HEK293 (cell line): ENCODE results near the gene ORMDL2.

Source experiments
- CTCF ChIA-PET: fragments of 350-600 bp; formaldehyde crosslinking; extraction: SDS; loops from one replicate; lab custom pipeline; 2021; ENCODE audit warnings: antibody characterized with exemption; lab: Yijun Ruan, JAX
- POLR2A ChIA-PET: fragments of 300-600 bp; formaldehyde crosslinking; extraction: SDS; loops from one replicate; lab custom pipeline; 2020; ENCODE audit warnings: antibody characterized with exemption, inconsistent platforms; lab: Yijun Ruan, JAX
- H3K27ac ChIP-seq: fragments of 200-500 bp; sonication (Bioruptor generic); 2 replicates; pipeline ENCODE4 v1.5.1; 2014; ENCODE audit warnings: low read depth, low read length, control low read depth, inconsistent platforms; ENCODE audit errors: extremely low read depth
- H3K36me3 ChIP-seq, 2 experiments: fragments of 200-500 bp in 1 of 2; sonication (Bioruptor generic) in 1 of 2; 1 replicate in 1 of 2; 2 replicates in 1 of 2; pipeline ENCODE4 v1.5.1; 2014 to 2017; ENCODE audit warnings: inconsistent platforms in 2 of 2, low read length in 2 of 2; ENCODE audit not compliant: control insufficient read depth in 2 of 2, insufficient read depth in 1 of 2
- H3K4me1 ChIP-seq: fragments of 200-500 bp; sonication (Bioruptor generic); 2 replicates; pipeline ENCODE4 v1.5.1; 2014; ENCODE audit warnings: mild to moderate bottlenecking, low read length, inconsistent platforms; ENCODE audit not compliant: control insufficient read depth, insufficient read depth
- H3K4me3 ChIP-seq: 2 replicates; pipeline ENCODE4 v1.5.1; 2011; ENCODE audit warnings: low read depth, mild to moderate bottlenecking, control low read depth, low read length, moderate library complexity
- H3K9me3 ChIP-seq: fragments of 200-500 bp; sonication (Bioruptor generic); 2 replicates; pipeline ENCODE4 v1.5.1; 2014; ENCODE audit warnings: low read depth, low read length, inconsistent platforms; ENCODE audit not compliant: control insufficient read depth, insufficient read depth
- AEBP2 ChIP-seq: fragments of 450-650 bp; formaldehyde crosslinking; IDR thresholded peaks from 2 replicates; pipeline ENCODE4 v1.5.1; 2016; ENCODE audit warnings: missing biosample characterization, missing genetic modification characterization, borderline replicate concordance
- CTCF ChIP-seq: fragments of 450-650 bp; formaldehyde crosslinking; IDR thresholded peaks from 2 replicates; pipeline ENCODE4 v1.5.1; 2016; ENCODE audit warnings: missing biosample characterization, missing genetic modification characterization
- GLIS2 ChIP-seq: fragments of 450-650 bp; formaldehyde crosslinking; IDR thresholded peaks from 2 replicates; pipeline ENCODE4 v1.5.1; 2016; ENCODE audit warnings: missing biosample characterization, missing genetic modification characterization
- KLF8 ChIP-seq: fragments of 450-650 bp; formaldehyde crosslinking; IDR thresholded peaks from 2 replicates; pipeline ENCODE4 v1.5.1; 2016; ENCODE audit warnings: missing biosample characterization, missing genetic modification characterization
- KLF9 ChIP-seq: fragments of 450-650 bp; formaldehyde crosslinking; IDR thresholded peaks from 2 replicates; pipeline ENCODE4 v1.5.1; 2016; ENCODE audit warnings: missing biosample characterization, missing genetic modification characterization, low read depth
- SP3 ChIP-seq: fragments of 450-650 bp; formaldehyde crosslinking; IDR thresholded peaks from 2 replicates; pipeline ENCODE4 v1.5.1; 2016; ENCODE audit warnings: missing biosample characterization, missing genetic modification characterization
- WT1 ChIP-seq: fragments of 450-650 bp; formaldehyde crosslinking; IDR thresholded peaks from 2 replicates; pipeline ENCODE4 v1.5.1; 2016; ENCODE audit warnings: missing biosample characterization, missing genetic modification characterization
- ZBTB17 ChIP-seq: fragments of 450-650 bp; formaldehyde crosslinking; IDR thresholded peaks from 2 replicates; pipeline ENCODE4 v1.5.1; 2016; ENCODE audit warnings: missing biosample characterization, missing genetic modification characterization
- ZBTB49 ChIP-seq: fragments of 450-650 bp; formaldehyde crosslinking; IDR thresholded peaks from 2 replicates; pipeline ENCODE4 v1.5.1; 2016; ENCODE audit warnings: missing biosample characterization, missing genetic modification characterization, low read depth
- ZFP3 ChIP-seq: fragments of 450-650 bp; formaldehyde crosslinking; IDR thresholded peaks from 2 replicates; pipeline ENCODE4 v1.5.1; 2016; ENCODE audit warnings: low read depth, missing biosample characterization, missing genetic modification characterization
- ZNF174 ChIP-seq: fragments of 450-650 bp; formaldehyde crosslinking; IDR thresholded peaks from 2 replicates; pipeline ENCODE4 v1.5.0; 2017; ENCODE audit warnings: missing biosample characterization, mild to moderate bottlenecking, missing genetic modification characterization
- ZNF2 ChIP-seq: fragments of 450-650 bp; formaldehyde crosslinking; IDR thresholded peaks from 2 replicates; pipeline ENCODE4 v1.5.1; 2016; ENCODE audit warnings: missing biosample characterization, missing genetic modification characterization
- ZNF211 ChIP-seq: fragments of 450-650 bp; formaldehyde crosslinking; IDR thresholded peaks from 2 replicates; pipeline ENCODE4 v1.5.1; 2016; ENCODE audit warnings: low read depth, missing biosample characterization, missing genetic modification characterization
- ZNF274 ChIP-seq, 2 experiments: fragments of 200-500 bp in 1 of 2; fragments of 450-650 bp in 1 of 2; sonication (Bioruptor generic) in 1 of 2; formaldehyde crosslinking in 1 of 2; IDR thresholded peaks; 2 replicates each; pipeline versions ENCODE4 v1.5.1 to v1.6.1; 2014 to 2016; ENCODE audit warnings: borderline replicate concordance in 1 of 2, inconsistent platforms in 1 of 2, low read length in 1 of 2, missing biosample characterization in 1 of 2, missing genetic modification characterization in 1 of 2
- ZNF350 ChIP-seq: fragments of 450-650 bp; formaldehyde crosslinking; IDR thresholded peaks from 2 replicates; pipeline ENCODE4 v1.5.0; 2017; ENCODE audit warnings: missing biosample characterization, mild to moderate bottlenecking, missing genetic modification characterization
- ZNF426 ChIP-seq: fragments of 450-650 bp; formaldehyde crosslinking; IDR thresholded peaks from 2 replicates; pipeline ENCODE4 v1.5.1; 2017; ENCODE audit warnings: missing biosample characterization, missing genetic modification characterization, mild to moderate bottlenecking, inconsistent platforms, moderate library complexity
- ZNF433 ChIP-seq: fragments of 450-650 bp; formaldehyde crosslinking; IDR thresholded peaks from 2 replicates; pipeline ENCODE4 v1.5.1; 2016; ENCODE audit warnings: missing biosample characterization, missing genetic modification characterization, low read depth
- ZNF513 ChIP-seq: fragments of 450-650 bp; IDR thresholded peaks from 2 replicates; pipeline ENCODE4 v1.5.1; 2018; ENCODE audit warnings: missing biosample characterization, missing genetic modification characterization
- ZNF544 ChIP-seq: fragments of 450-650 bp; formaldehyde crosslinking; IDR thresholded peaks from 2 replicates; pipeline ENCODE4 v1.5.0; 2017; ENCODE audit warnings: missing biosample characterization, missing genetic modification characterization
- ZNF558 ChIP-seq: fragments of 450-650 bp; formaldehyde crosslinking; IDR thresholded peaks from 2 replicates; pipeline ENCODE4 v1.5.1; 2016; ENCODE audit warnings: missing biosample characterization, missing genetic modification characterization
- ZNF596 ChIP-seq: fragments of 450-650 bp; IDR thresholded peaks from 2 replicates; pipeline ENCODE4 v1.5.0; 2018; ENCODE audit warnings: missing biosample characterization, mild to moderate bottlenecking, missing genetic modification characterization, moderate library complexity
- ZNF624 ChIP-seq: fragments of 450-650 bp; formaldehyde crosslinking; IDR thresholded peaks from 2 replicates; pipeline ENCODE4 v1.5.1; 2017; ENCODE audit warnings: missing biosample characterization, missing genetic modification characterization
- ZNF626 ChIP-seq: fragments of 450-650 bp; sonication (Bioruptor Pico); formaldehyde crosslinking; IDR thresholded peaks from 2 replicates; pipeline ENCODE4 v1.5.1; 2018; ENCODE audit warnings: missing biosample characterization, missing genetic modification characterization, inconsistent platforms
- ZNF654 ChIP-seq: fragments of 450-650 bp; formaldehyde crosslinking; IDR thresholded peaks from 2 replicates; pipeline ENCODE4 v1.5.1; 2016; ENCODE audit warnings: low read depth, missing biosample characterization, missing genetic modification characterization
- ZNF677 ChIP-seq: fragments of 450-650 bp; IDR thresholded peaks from 2 replicates; pipeline ENCODE4 v1.5.0; 2018; ENCODE audit warnings: missing biosample characterization, mild to moderate bottlenecking, missing genetic modification characterization, moderate library complexity
- ZNF843 ChIP-seq: fragments of 450-650 bp; formaldehyde crosslinking; IDR thresholded peaks from 2 replicates; pipeline ENCODE4 v1.5.1; 2016; ENCODE audit warnings: missing biosample characterization, missing genetic modification characterization
- ZSCAN23 ChIP-seq: fragments of 450-650 bp; formaldehyde crosslinking; IDR thresholded peaks from 2 replicates; pipeline ENCODE4 v1.5.1; 2016; ENCODE audit warnings: missing biosample characterization, missing genetic modification characterization
- ZSCAN30 ChIP-seq: fragments of 450-650 bp; IDR thresholded peaks from 2 replicates; pipeline ENCODE4 v1.5.1; 2018; ENCODE audit warnings: missing biosample characterization, mild to moderate bottlenecking, missing genetic modification characterization, moderate library complexity

The ORMDL2 gene

GRCh38 chr12:55829967-55830600 lies 12.2 kb downstream of the ORMDL2 start (continued):
- TF ChIP-seq ZNF2 (tag by site-specific recombination) (0 out of 2 replicates have a peak, but pooled peaks have one; percentile 32), ZNF426 (tag by site-specific recombination) (no peak), KLF8 (tag by site-specific recombination) (no peak), CTCF (tag by site-specific recombination) (no peak; the same call in 1 of the 2 replicates), ZBTB17 (tag by site-specific recombination) (peak; percentile 100), ZNF513 (tag by site-specific recombination) (no peak), ZNF654 (tag by site-specific recombination) (no peak), ZBTB49 (tag by site-specific recombination) (no peak), ZSCAN30 (tag by site-specific recombination) (peak; percentile 7; the same call in 1 of the 2 replicates), ZNF433 (tag by site-specific recombination) (no peak), SP3 (tag by site-specific recombination) (no peak), GLIS2 (tag by site-specific recombination) (peak; percentile 75)

- Histone ChIP-seq H3K9me3 (no peaks in the 10 kb centered on the region), H3K27ac (peak overlapping the region; percentile 77; the same call in 1 of the 2 replicates), H3K4me1 (peaks cover 12% of the 10 kb centered on the region), H3K4me3 (peak overlapping the region; percentile 83), H3K36me3 (peaks cover 0 to 15% of the 10 kb centered on the region in 2 experiments; a peak in 2 of 3 replicates)
- ChIA-PET POLR2A (interaction anchor here (0.9 to 3.2 kb wide), 13 partner anchors 8 to 176 kb away, joined by 3 to 170 read pairs (median 9); partner anchors contain the start of genes MMP19, ORMDL2, PYM1 and RAB5B), CTCF (interaction anchor here (0.5 to 2.8 kb wide), 13 partner anchors 11 to 252 kb away, joined by 3 to 18 read pairs (median 3); partner anchors contain the start of genes ORMDL2 and SARNP)
- no peak for TF ChIP-seq ZNF677 (tag by site-specific recombination)
- no peak for TF ChIP-seq ZNF596
- peak; percentile 51 for TF ChIP-seq KLF9 (tag by site-specific recombination)
- peak; percentile 67; the same call in 1 of the 2 replicates for TF ChIP-seq ZSCAN23 (tag by site-specific recombination)
- peak; percentile 65 for TF ChIP-seq WT1 (tag by site-specific recombination)
- TF ChIP-seq ZNF544 = no peak
- TF ChIP-seq ZNF626 (tag by site-specific recombination) = no peak
- TF ChIP-seq ZNF2 (tag by site-specific recombination) = peak; percentile 29; the same call in 1 of the 2 replicates
- no peak for TF ChIP-seq AEBP2 (tag by site-specific recombination)
- no peak for TF ChIP-seq ZFP3 (tag by site-specific recombination)
- no peak for TF ChIP-seq ZNF624
- no peak for TF ChIP-seq ZNF274 (IDR thresholded peaks at IDR 0.05; ENCODE audit: low read length)
- TF ChIP-seq ZNF274 (tag by site-specific recombination; IDR thresholded peaks at IDR 0.05; ENCODE audit: borderline replicate concordance) = no peak
- TF ChIP-seq ZNF211 (tag by site-specific recombination) = no peak
- peak; percentile 56; the same call in 1 of the 2 replicates for TF ChIP-seq ZNF558 (tag by site-specific recombination)
- TF ChIP-seq ZNF843 (tag by site-specific recombination) = peak; percentile 52; the same call in 1 of the 2 replicates
- no peak for TF ChIP-seq ZNF350 (tag by site-specific recombination)
- TF ChIP-seq ZNF174 (tag by site-specific recombination) = no peak
These were observed 13.0 kb downstream of the ORMDL2 start for GRCh38 chr12:55830601-55831446.
